ENCODE data around the gene AP2A1. TPM values are rescaled to one million over a fixed set of nuclear protein-coding genes. Genes with fewer than 3 reads are reported as not detected.
"Not testable (repeated sequence)": the region's sequence is repeated elsewhere in the genome, so short reads cannot be mapped to it uniquely, and the experiment has no call there.

AP2A1 gene
- total RNA-seq, 1 donor from 2014 or later = 146 TPM

DNA sequence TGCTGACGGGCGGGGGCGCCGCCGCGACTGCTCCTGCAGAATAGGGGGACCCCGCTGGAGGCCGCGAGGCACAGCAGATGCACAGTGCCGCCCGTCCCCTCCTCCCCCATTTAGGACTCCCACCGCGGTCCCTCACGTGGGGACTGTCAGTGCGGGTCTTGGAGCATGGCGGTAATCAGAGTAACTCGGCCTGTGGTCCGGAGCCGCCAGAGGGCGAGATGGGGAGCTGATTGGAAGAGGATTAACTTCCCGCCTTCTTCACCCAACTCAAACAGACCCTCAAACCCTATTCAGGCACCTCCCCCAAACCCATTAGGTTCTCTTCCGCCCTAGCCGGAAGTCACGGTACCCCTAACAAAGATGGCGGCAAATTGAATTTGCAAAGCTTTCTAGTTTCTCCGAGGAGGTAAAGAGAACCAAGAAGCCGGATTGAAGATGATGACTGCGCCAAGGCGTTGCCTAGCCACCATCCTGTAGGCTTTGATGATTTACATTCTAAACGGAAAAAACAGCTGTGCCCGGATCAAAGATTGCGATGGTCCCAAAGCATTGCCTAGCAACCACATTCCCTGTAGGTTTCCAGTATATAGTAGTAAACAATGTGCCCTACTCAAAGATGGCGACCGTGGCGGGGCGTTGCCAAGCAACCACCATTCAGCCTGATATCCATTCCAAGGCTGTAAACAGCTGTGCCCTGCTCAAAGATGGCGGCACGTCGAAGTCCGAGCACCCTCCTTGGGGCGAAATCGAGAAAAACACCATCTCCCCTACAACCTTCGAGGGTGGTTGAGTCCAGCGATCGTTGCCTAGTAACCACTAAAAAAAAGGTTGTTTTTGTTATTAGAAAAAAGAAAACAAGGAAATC, 46.4 kb downstream of the AP2A1 start, which contains the start of gene FUZ:
Gene FUZ (minus strand): TSS at position 296 of the 865 bp plus-strand sequence. CDS start 186 bp downstream, at position 110.
- Mint-ChIP-seq H3K27me3 (ENCODE audit: low read depth) (no peaks in the 10 kb centered on the region), H3K36me3 (ENCODE audit: low read depth) (no peaks in the 10 kb centered on the region), H3K4me3 (ENCODE audit: unreplicated experiment) (peak within 1 kb of the TSS; percentile 88), H3K4me1 (ENCODE audit: low read depth) (peaks cover 31% of the 10 kb centered on the region), H3K9me3 (ENCODE audit: low read depth) (no peaks in the 10 kb centered on the region), H3K27ac (ENCODE audit: unreplicated experiment) (peak within 1 kb of the TSS; percentile 97)
- peak; percentile 61 for TF ChIP-seq CTCF (IDR thresholded peaks at IDR 0.05)
- no peak for DNase-seq (ENCODE audit: low spot score)

GRCh38 chr19:49814010-49814409, 47.2 kb downstream of the AP2A1 start:
- Mint-ChIP-seq H3K4me3 (ENCODE audit: unreplicated experiment) (peak overlapping the region; percentile 47), H3K4me1 (ENCODE audit: low read depth) (peaks cover 38% of the 10 kb centered on the region), H3K27me3 (ENCODE audit: low read depth) (no peaks in the 10 kb centered on the region), H3K27ac (ENCODE audit: unreplicated experiment) (peak overlapping the region; percentile 85), H3K9me3 (ENCODE audit: low read depth) (no peaks in the 10 kb centered on the region), H3K36me3 (ENCODE audit: low read depth) (no peaks in the 10 kb centered on the region)
- DNase-seq (ENCODE audit: low spot score) = no peak
- TF ChIP-seq CTCF (IDR thresholded peaks at IDR 0.05) = no peak

- Mint-ChIP-seq H3K4me3 (ENCODE audit: unreplicated experiment) (no peak overlapping the region), H3K36me3 (ENCODE audit: low read depth) (no peaks in the 10 kb centered on the region), H3K27ac (ENCODE audit: unreplicated experiment) (no peak overlapping the region), H3K4me1 (ENCODE audit: low read depth) (peaks cover 41% of the 10 kb centered on the region), H3K9me3 (ENCODE audit: low read depth) (no peaks in the 10 kb centered on the region), H3K27me3 (ENCODE audit: low read depth) (no peaks in the 10 kb centered on the region)
- no peak for DNase-seq (ENCODE audit: low spot score)
- TF ChIP-seq CTCF (IDR thresholded peaks at IDR 0.05) = no peak
Measured at GRCh38 chr19:49816590-49816989, 49.8 kb downstream of the AP2A1 start.

DNA sequence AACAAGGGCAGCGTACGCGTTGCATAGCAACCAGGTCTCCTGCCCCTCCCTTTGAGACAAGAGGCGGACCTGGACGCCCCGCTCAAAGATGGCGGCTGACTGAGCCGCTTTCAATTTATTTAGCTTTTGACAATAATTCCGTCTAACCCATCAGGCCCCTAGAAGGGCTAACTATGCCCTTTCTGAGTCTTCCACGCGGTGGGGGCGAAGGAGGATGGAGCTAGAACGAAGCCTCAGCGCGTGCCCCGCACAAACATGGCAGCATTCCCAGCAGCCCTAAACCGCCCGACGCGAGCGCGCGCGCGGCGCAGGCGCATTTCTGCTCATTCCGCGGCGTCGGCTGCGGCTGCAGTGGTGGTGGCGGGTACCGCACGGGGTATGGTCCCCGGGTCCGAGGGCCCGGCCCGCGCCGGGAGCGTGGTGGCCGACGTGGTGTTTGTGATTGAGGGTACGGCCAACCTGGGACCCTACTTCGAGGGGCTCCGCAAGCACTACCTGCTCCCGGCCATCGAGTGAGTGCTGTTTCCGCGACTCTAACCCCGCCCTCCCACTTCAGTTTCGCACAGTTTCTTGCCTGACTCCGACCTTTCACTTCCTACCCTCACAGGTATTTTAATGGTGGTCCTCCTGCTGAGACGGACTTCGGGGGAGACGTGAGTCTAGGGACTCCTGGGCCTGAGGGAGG, 51.3 kb downstream of the AP2A1 start, which contains the start of gene MED25:
Gene MED25 (plus strand): TSS at position 326 of the 685 bp plus-strand sequence. CDS start 53 bp downstream, at position 379.
- peaks cover 30% of the 10 kb centered on the region for H3K4me1 Mint-ChIP-seq (ENCODE audit: low read depth)
- H3K9me3 Mint-ChIP-seq (ENCODE audit: low read depth) = no peaks in the 10 kb centered on the region
- peak within 1 kb of the TSS; percentile 100 for H3K27ac Mint-ChIP-seq (ENCODE audit: unreplicated experiment)
- H3K27me3 Mint-ChIP-seq (ENCODE audit: low read depth) = no peaks in the 10 kb centered on the region
- peaks cover under 1% of the 10 kb centered on the region for H3K36me3 Mint-ChIP-seq (ENCODE audit: low read depth)
- no peak for DNase-seq (ENCODE audit: low spot score)
- H3K4me3 Mint-ChIP-seq (ENCODE audit: unreplicated experiment) = peak within 1 kb of the TSS; percentile 97
- peak; percentile 56 for TF ChIP-seq CTCF (IDR thresholded peaks at IDR 0.05)

- no peaks in the 10 kb centered on the region for H3K27me3 Mint-ChIP-seq (ENCODE audit: low read depth)
- H3K9me3 Mint-ChIP-seq (ENCODE audit: low read depth) = no peaks in the 10 kb centered on the region
- no peak for TF ChIP-seq CTCF (IDR thresholded peaks at IDR 0.05)
- no peak for DNase-seq (ENCODE audit: low spot score)
- H3K4me1 Mint-ChIP-seq (ENCODE audit: low read depth) = peaks cover 30% of the 10 kb centered on the region
- H3K36me3 Mint-ChIP-seq (ENCODE audit: low read depth) = peaks cover 4% of the 10 kb centered on the region
- peak overlapping the region; percentile 97 for H3K4me3 Mint-ChIP-seq (ENCODE audit: unreplicated experiment)
- peak overlapping the region; percentile 91 for H3K27ac Mint-ChIP-seq (ENCODE audit: unreplicated experiment)
Measured at GRCh38 chr19:49818649-49819370, 52.0 kb downstream of the AP2A1 start.

DNA sequence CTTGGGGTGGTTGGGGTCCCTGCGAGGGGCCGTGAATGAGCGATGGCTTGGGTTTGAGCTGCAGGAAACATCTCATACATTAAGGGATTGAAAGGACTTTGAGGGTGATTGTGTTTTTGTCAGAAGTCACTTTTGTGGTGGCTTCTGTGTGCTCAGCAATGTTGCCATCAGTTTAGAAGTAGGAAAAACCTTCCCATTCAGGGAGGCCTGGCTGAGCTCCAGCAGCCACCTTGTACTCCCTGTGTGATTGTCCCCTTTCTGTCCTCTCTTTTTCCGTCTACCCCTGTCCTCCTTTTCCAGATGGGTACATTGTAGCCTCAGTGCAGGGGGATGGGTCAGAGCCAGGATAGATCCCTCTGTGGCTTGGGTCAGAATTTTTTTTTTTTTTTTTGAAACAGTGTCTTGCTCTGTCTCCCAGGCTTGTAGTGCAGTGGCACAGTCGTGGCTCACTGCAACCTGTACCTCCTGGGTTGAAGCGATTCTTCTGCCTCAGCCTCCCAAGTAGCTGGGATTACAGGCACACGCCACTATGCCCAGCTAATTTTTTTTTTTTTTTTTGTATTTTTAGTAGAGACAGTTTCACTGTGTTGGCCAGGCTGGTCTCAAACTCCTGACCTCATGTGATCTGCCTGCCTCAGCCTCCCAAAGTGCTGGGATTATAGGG, 52.8 kb downstream of the AP2A1 start:
- Mint-ChIP-seq H3K27ac (ENCODE audit: unreplicated experiment) (peak overlapping the region; percentile 74), H3K4me3 (ENCODE audit: unreplicated experiment) (peak overlapping the region; percentile 97), H3K4me1 (ENCODE audit: low read depth) (peaks cover 22% of the 10 kb centered on the region)
- not testable (repeated sequence) for DNase-seq (ENCODE audit: low spot score); H3K9me3 Mint-ChIP-seq (ENCODE audit: low read depth); H3K36me3 Mint-ChIP-seq (ENCODE audit: low read depth); H3K27me3 Mint-ChIP-seq (ENCODE audit: low read depth)

Measured in chondrocyte (in vitro differentiated cells).